Stimulated activated CD8-positive, alpha-beta memory T cell treated with anti-CD3 and anti-CD28 coated beads, Interleukin-12 subunit alpha, Interleukin-12 subunit beta, amount 100 ng/mL, for 24 hours (primary cell): ENCODE results near the gene TMEM87B.
"Not testable (repeated sequence)": the region's sequence is repeated elsewhere in the genome, so short reads cannot be mapped to it uniquely, and the experiment has no call there.

ENCODE experiments used
- DNase-seq: peaks from one replicate; pipeline ENCODE4 v3.0.0-alpha.2; 2020; ENCODE audit errors: extremely low read depth

The TMEM87B gene

DNA sequence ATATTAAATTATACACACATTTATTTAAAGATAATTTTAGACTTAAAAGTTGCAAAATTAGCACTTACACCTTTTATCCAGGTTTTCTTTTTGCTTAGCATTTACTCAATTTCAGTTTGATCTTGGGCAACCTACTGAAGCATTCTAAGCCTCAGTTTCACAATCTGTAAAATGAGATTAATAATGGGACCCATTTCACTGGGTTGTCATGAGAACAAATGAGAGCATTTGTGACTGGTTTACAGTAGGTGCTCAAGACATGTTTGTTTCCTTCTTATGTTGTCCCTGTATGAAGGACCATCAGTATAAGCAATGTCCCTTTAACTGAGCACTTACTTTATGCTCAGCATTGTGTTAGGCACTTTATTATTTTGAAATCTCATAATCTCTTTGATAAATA, 78.3 kb downstream of the TMEM87B start:
- no peak for DNase-seq

DNA sequence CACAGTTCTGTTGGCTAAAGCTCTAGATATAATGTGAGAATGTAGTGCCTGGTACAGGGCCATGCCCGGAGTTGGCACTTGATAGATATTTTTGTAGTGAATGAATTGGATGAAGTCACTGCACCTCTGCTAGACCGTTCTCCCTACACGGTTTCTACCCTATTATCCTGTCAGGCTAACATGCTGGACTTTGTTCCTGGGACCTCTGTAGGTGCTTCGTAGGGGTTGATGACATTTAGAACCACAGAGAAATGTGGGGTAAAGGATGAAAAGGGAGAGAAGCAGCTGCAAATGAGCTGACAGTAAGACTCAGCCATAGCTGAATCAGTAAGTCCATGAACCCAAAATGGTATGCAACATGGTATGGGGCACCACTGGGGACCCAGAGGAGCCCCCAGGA, 79.1 kb downstream of the TMEM87B start:
- DNase-seq, result no peak

DNA sequence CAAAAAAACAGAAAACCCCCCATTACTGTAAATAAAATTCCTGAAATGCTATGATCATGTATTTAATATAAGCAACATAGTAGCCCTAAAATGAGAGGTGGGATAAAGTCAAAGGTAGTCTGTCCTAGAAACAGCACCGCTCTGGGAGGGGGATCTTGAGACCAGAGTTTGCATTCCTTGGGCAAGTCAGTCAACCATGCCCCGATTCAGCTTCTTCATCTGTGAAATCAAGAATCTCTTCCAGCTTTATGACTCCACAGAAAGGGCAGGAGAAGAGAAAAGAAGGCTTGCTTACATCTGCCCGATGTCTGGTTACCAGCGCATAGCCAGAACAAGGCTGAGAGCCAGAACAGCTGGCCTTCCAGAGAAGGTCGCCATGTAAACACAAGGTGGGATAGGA, 81.0 kb downstream of the TMEM87B start:
- DNase-seq, result no peak

DNA sequence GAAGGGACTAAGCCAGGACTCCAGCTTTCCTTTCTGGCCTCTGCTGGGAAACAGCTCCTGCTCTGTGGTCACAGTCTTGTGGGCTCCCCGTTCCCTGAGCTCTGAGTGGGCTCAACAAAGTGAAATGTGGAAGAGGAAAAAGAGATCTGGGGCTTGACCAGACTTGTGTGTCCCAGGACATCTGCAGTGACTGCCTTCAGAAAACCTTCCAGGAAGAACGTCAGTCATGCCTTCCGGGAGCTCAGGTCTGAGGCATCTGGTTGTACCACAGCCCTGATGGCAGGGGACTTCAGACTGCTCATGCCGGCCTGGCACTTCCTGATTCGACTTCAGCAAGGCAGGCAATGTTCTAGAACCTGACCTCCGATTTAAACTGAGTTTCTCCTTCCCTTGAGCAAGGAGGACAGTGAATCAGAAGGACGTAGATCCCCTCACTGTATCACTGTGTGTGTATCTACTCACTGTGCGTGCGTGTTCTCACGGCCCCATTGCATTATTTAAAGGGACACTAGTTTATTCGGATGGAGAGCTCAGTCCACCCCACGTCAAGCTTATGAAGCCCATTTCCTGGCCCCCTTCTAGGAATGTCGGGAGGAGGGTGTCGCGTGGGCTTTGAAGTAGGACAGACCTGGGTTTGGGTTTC, 82.6 kb downstream of the TMEM87B start:
- no peak for DNase-seq

DNA sequence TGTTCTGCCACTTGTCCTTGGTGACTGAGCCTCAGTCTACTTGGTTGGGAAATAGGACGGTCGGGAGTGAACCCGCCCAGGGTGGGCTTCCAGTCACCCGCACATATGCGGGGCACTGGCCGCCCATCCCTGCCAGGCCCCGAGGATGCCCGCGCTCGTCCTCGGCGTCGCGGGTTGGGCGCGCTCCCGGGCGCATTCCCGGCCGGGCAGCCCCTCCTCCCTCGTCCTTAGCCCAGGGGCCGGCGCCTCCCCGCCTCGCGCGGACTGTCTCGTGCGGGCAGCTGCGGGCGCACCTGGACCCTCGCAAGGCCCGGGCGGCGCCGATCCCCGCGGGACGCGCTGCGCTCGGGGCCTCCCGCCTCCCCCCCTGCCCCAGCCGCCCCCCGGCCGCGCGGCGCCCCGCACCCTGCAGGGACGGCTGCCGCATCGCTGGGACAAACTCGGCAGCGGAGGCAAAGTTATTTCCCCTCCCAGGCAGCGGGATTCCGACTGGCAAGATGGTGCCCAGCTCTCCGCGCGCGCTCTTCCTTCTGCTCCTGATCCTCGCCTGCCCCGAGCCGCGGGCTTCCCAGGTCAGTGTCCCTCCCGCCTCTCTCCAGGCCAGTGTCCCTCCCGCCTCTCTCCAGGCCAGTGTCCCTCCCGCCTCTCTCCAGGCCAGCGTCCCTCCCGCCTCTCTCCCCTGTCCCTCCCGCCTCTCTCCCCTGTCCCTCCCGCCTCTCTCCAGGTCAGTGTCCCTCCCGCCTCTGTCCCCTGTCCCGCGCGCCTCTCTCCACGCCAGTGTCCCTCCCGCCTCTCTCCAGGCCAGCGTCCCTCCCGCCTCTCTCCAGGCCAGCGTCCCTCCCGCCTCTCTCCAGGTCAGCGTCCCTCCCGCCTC, 83.3 kb downstream of the TMEM87B start, which contains the start of gene FBLN7:
Gene FBLN7, plus strand, starts transcription at position 227 of the 874 bp plus-strand sequence. Its CDS starts 271 bp downstream, at position 498.
- DNase-seq, result no peak

DNA sequence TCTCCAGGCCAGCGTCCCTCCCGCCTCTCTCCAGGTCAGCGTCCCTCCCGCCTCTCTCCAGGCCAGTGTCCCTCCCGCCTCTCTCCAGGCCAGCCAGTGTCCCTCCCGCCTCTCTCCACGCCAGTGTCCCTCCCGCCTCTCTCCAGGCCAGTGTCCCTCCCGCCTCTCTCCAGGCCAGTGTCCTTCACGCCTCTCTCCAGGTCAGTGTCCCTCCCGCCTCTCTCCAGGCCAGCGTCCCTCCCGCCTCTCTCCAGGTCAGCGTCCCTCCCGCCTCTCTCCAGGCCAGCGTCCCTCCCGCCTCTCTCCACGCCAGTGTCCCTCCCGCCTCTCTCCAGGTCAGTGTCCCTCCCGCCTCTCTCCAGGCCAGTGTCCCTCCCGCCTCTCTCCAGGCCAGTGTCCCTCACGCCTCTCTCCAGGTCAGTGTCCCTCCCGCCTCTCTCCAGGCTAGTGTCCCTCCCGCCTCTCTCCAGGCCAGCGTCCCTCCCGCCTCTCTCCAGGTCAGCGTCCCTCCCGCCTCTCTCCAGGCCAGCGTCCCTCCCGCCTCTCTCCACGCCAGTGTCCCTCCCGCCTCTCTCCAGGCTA, 84.1 kb downstream of the TMEM87B start:
- DNase-seq, result not testable (repeated sequence)

DNA sequence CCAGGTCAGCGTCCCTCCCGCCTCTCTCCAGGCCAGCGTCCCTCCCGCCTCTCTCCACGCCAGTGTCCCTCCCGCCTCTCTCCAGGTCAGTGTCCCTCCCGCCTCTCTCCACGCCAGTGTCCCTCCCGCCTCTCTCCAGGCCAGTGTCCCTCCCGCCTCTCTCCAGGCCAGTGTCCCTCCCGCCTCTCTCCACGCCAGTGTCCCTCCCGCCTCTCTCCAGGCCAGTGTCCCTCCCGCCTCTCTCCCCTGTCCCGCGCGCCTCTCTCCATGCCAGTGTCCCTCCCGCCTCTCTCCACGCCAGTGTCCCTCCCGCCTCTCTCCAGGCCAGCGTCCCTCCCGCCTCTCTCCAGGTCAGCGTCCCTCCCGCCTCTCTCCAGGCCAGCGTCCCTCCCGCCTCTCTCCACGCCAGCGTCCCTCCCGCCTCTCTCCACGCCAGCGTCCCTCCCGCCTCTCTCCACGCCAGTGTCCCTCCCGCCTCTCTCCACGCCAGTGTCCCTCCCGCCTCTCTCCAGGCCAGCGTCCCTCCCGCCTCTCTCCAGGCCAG, 84.7 kb downstream of the TMEM87B start:
- not testable (repeated sequence) for DNase-seq

DNA sequence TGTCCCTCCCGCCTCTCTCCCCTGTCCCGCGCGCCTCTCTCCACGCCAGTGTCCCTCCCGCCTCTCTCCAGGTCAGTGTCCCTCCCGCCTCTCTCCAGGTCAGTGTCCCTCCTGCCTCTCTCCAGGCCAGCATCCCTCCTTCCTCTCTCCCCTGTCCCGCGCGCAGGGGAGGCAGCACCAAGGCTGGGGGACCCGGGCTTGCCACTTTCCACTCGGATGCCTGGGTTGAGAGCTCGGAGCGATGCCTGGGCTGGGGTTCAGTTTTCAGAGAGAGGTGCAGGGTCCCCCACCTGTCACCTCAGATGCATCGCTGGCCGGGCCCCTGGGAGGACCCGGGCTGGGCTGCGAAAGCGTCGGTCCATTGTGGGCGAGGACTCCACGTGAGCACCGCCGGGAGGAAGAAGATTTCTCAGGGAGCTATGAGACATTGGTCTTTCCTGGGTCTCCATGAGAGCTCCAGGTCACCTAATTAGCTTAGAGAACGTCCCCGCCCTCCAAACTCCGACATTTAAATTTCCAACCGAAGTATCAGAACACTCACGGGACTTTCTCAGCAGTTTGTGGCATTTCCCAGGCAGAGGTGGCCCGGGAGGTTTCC, 85.2 kb downstream of the TMEM87B start:
- DNase-seq, result no peak

DNA sequence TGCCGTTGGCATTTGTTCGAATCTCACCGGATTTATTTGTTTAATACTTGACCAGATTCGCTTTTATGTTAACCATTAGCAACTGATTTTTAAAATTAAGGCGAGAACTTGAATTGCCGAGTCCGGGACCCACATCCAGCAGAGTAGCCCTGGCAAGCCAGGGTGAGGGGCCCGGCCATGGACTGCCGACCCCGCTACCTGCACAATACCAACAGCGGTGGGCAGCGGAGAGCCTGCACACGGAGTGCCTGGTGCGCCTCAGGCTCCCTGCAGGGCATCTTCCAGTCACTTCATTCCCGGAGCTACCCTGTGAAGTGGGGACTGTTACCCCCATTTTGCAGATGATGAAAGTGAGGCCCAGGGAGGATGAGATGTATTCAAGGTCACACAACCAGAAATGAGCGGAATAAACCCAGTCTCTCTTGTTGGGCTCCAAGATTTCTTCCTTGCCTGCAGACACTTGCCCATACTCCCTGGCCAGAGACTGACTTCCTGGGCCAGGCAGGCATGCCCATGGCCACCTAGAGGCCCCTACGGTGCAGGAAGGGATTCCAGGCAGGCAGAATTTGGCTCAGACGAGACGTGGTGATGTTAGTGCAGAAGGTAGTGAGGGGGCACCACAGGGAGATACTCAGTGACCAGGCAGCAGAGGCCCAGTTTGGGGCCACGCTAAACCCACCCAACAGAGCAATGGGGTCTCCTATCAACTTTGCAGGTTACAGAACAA, 86.0 kb downstream of the TMEM87B start:
- DNase-seq, result no peak

DNA sequence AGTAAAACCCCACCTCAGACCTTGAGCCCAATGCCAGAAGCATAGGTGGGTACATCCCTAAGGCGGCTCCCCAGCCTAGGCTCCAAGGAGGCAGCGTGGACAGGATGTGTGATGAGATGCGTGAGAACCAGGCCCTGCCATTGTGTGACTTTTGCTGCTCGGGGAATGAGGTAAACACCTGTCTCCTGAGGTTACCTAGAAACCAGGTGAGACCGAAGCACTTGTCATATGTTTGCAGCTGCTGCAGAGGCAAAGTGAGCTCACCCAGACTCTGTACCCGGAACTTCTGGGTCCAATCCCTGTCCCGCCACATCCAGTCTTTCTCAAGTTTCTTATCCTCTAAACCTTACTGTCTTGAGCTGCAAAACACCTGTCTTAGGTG, 86.5 kb downstream of the TMEM87B start:
- no peak for DNase-seq

DNA sequence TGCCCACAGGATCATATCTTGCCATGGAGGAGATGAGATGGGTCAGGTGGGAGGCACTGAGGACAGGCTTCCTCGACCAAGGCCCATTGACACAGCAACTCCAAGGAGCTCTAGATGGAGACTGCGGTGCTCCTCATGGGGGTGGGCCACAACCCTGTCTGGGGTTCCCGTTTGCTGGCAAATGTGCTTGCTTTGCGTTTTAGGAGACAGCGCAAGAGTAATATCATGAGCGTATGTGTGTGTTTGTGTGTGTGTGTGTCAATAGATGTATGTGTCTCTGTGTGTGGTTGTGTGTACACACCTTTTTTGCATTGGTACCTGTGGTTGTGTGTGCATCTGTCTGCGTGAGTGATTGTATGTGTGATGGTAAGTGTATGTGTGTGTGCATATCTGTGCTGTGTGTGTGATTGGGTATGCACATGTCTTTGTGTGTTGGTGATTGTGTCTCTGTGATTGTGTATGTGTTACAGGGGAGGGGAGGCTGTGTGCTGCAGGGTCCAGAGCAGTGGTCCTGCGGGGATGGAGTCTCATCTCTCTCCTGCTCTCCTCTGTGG, 87.5 kb downstream of the TMEM87B start:
- DNase-seq, result no peak

DNA sequence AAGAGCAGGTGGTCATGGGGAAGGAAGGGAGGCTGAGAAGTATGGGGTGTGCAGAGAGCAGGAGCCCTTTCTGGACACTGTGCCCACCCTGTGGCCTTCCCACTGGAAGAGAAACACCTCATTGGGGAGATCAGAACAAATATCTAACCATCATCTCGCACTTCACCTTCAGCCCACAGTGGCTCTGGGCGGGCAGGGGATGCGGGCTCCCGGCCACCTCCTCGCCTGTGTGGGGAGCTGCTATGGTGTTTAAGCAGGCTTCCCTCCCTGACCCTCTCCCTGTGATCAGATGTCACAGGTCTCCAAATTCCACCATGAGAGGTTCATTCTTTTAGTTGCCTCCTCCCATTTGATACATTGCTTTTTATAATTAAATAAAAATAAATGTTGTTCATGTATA, 88.1 kb downstream of the TMEM87B start:
- DNase-seq, result no peak

DNA sequence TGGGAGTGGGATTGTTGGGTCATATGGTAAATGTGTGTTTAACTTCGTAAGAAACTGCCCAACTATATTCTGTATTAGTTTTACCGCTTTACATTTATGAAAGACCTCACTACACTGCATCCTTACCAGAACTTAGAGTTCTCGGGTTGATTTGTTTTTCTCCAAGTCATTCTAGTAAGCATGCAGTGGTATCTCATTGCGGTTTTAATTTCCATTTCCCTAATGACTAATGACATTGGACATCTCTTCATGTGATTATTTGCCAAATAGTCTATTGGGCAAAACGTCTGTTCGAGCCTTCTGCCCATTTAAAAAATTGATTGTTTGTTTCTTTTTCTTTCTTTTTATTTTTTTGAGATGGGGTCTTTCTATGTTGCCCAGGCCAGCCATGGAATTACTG, 89.9 kb downstream of the TMEM87B start:
- DNase-seq, result no peak

DNA sequence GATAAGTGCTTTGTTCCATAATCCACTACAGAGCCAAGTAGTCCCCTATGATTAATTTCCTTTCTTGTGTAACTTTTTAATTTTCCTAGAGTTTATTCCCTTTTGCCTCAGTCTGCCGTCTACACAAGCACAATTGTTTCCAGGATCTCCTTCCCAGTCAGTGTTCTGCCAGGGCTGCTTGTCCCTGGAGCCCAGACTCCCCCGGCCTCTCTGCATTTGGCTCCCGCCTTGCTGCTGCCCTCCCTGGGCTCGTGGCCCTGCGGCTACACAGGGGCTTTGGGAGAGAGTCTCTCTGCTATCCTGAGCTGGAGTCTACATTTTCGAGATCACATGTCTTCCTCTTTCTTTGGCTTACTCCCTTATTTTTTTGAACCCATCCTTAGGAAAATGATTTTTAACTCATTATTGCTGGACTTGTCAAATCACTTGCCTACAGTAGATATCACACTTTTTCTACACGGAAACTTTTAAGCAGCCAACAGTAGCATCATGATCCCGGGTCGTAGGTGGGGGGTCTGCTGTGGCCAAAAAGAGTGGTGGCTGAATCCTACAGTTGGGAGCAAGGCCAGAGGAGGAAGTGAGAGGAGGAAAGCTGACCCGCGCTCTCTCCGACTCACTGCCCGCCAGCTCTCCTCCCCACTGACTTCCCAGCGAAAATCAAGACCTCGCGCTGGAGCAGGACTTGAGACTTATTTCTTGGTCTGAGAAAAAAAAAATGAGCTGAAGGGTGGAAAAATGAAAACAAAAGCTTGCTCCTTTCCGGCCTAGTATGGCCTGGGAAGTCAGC, 92.5 kb downstream of the TMEM87B start:
- DNase-seq, result no peak

DNA sequence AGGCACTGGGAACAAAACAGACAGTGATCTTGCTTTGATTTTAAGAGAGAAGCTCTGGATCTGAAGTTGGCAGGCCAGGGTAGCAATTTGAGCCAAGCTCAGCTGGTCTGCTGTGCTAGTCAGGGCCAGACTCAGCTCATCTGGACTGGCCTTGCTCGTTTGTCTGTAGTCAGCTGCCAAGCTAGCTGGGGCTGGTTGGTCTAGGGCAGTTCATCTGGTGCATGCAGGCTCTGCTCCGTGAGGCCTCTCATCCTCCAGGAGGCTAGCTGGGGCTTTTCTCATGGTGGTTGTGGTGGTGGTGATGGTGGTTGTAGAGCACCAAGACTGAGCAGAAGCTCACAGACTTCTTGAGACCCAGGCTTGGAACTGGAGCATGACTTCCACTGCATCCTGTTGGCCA, 93.4 kb downstream of the TMEM87B start:
- no peak for DNase-seq

DNA sequence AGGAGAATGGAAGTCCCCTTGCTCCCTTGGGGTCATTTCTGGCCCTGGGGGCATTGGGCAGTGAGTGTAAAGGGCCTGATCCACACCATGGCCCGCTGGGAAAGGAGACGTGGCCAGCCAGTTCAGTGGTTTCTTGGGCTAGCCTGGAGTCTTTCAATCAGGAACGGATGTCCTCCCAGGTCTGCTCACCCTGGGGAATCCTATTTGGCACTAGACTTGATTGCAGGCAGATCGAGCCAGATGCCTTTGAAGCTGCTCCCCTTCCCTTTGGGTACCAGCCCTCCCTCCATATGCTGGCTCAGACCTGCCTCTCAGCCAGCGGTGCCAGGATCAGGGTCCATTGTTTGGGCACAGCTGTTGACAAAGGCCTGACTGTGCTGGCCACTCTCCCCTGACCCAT, 94.1 kb downstream of the TMEM87B start:
- DNase-seq, result no peak

DNA sequence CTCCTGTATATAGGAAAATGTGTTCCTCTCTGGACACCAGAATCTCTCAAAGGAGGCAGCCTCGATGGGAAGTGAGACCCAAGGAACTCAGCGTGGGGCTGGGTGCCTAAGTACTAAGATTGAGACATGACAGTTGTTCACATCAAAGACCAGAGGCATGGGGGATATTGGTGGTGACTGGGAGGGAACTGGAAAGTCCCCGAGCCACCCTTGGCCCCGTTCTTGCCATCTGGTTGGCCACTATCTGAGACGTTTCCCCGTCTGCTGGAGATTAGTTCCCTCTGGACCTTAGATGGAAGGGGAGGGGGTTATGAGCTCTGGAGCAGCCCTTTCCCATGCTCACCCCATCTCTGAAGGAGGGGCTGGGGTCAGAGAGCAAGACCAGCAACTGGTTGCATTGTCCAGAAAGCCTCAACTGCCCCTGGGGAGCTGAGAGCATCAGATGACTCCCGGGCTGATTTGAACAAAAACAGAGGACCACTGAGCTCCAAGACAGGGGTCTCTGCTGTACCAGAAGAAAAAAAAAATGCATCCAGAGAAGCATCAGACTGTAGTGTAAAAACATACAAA, 94.9 kb downstream of the TMEM87B start:
- no peak for DNase-seq

DNA sequence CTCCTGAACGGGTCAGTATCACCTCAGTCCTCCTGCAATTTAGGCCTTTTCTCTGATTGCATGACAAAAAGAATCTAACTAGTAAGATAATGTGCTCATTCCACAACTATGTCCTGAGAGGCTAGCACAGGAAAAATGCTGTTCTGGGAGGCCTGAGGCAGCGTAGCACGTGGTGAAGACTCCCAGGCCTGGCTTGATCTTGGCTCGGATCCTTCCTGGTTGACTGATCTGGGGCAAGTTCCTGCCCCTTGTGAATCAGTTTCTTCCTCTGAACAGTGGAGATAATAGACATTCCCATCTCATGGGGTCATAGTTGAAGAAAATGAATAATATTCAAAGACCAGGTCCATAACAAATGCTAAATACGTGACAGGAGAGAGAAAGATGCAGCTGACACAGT, 95.4 kb downstream of the TMEM87B start:
- DNase-seq, result no peak

DNA sequence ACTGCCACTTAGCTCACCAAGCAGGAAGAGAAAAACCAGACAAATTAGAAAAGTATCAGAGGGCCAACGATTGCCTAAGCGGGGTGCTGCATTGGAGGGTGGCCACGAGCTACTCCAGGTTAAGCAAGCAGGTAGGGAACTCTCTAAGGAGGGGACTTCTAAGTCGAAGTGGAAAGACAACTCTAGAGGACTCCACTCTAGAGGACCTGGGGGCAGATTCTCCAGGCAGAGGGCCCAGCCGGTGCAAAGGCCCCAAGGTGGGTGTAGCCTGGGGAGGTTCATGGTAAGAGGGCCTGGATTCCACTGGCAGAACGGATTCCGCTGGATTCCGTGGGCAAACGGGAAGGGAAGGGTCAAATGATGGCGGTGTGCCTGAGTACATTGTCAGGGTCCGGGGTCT, 95.8 kb downstream of the TMEM87B start:
- no peak for DNase-seq

DNA sequence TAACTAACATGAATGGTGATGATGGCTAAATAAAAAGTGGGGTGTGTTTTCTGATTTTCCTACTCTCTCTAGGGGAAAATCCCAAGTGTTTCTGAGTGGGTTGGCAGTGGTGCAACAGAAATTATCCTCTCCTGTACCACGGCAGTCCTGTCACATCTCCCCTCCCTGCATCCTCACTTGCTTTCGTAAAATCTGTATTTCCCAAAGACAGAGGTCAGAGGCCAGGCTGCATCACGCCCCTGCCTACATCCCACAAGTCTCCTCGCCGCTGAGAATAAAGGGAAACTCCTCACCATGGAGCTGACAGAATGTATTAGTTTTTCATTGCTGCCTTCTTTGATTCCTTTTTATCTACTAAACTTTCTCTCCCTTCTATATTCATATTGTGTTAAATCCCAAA, 96.2 kb downstream of the TMEM87B start:
- no peak for DNase-seq
